HepG2 (cell line): ENCODE results near the gene IL2RA.

Source experiments
- ATM ChIP-seq: fragments of 450-650 bp; IDR thresholded peaks from 2 replicates; pipeline ENCODE4 v1.7.1; 2017; ENCODE audit warnings: mild to moderate bottlenecking, borderline replicate concordance
- CEBPB ChIP-seq: IDR thresholded peaks from 2 replicates; pipeline ENCODE4 v1.6.1; 2011; ENCODE audit warnings: low read depth, low read length, improper control_type of control experiment, borderline replicate concordance
- EHMT2 ChIP-seq: fragments of 200-600 bp; sonication (generic); IDR thresholded peaks from 2 replicates; pipeline ENCODE4 v1.7.0; 2017; ENCODE audit warnings: antibody characterized with exemption, low read depth, low read length, borderline replicate concordance
- ESRRA ChIP-seq: sonication (generic); formaldehyde crosslinking; IDR thresholded peaks from 2 replicates; pipeline ENCODE4 v1.5.1; 2020; ENCODE audit warnings: mild to moderate bottlenecking, low read depth, missing genetic modification reagents
- KDM2A ChIP-seq: sonication (generic); formaldehyde crosslinking; IDR thresholded peaks from 2 replicates; pipeline ENCODE4 v1.4.0; 2020; ENCODE audit warnings: low read depth, missing genetic modification reagents, borderline replicate concordance
- POLR2A ChIP-seq, 2 experiments: IDR thresholded peaks; 2 replicates each; pipeline ENCODE4 v1.6.1; 2011; ENCODE audit warnings: low read depth in 2 of 2, low read length in 2 of 2, mild to moderate bottlenecking in 1 of 2, moderate library complexity in 1 of 2; ENCODE audit not compliant: insufficient read depth in 1 of 2
- SRF ChIP-seq: IDR thresholded peaks from 2 replicates; pipeline ENCODE4 v1.6.1; 2011; ENCODE audit warnings: mild to moderate bottlenecking, low read depth, low read length, moderate library complexity
- ZMYM4 ChIP-seq: sonication (generic); formaldehyde crosslinking; IDR thresholded peaks from 2 replicates; pipeline ENCODE4 v1.8.1; 2023; ENCODE audit warnings: mild to moderate bottlenecking, missing genetic modification reagents

GRCh38 chr10:6052247-6053221 lies 9.6 kb downstream of the IL2RA start:
- TF ChIP-seq CEBPB (no peak), ESRRA (CRISPR knock-in tag) (no peak), ATM (no peak), EHMT2 (no peak), ZMYM4 (CRISPR knock-in tag) (no peak), SRF (no peak), POLR2A (IDR thresholded peaks at IDR 0.05; ENCODE audit: insufficient read depth in 1 of 2, low read depth in 2 of 2, low read length in 2 of 2) (no peak), KDM2A (no peak)
